NCI-H345 treated with DMSO at 0.1 percent for 48 hours (cell line): ENCODE results near the gene SLC12A6.
"Not testable (repeated sequence)": the region's sequence is repeated elsewhere in the genome, so short reads cannot be mapped to it uniquely, and the experiment has no call there.

Source experiments
- DNase-seq: peaks from one replicate; lab custom pipeline; 2025; ENCODE audit not compliant: unreplicated experiment; lab: John Stamatoyannopoulos, UW

Gene SLC12A6

GRCh38 chr15:34337557-34338306 lies at the start of gene SLC12A6:
Gene SLC12A6 (minus strand): TSS chr15:34337781. CDS start chr15:34336680, 1,101 bp downstream.
- DNase-seq, result peak; percentile 73

- not testable (repeated sequence) for DNase-seq
These were observed 44.4 kb upstream of the SLC12A6 start for GRCh38 chr15:34381829-34382521.

GRCh38 chr15:34380491-34380890 lies 42.9 kb upstream of the SLC12A6 start:
- not testable (repeated sequence) for DNase-seq

GRCh38 chr15:34376856-34377255 lies 39.3 kb upstream of the SLC12A6 start:
- DNase-seq, result no peak

GRCh38 chr15:34375541-34375940 lies 38.0 kb upstream of the SLC12A6 start:
- DNase-seq, result not testable (repeated sequence)

- no peak for DNase-seq
These were observed 37.2 kb upstream of the SLC12A6 start for GRCh38 chr15:34374816-34375215.

GRCh38 chr15:34373951-34374350 lies 36.4 kb upstream of the SLC12A6 start:
- no peak for DNase-seq

GRCh38 chr15:34370643-34371042 lies 33.1 kb upstream of the SLC12A6 start:
- no peak for DNase-seq

- no peak for DNase-seq
These were observed 32.5 kb upstream of the SLC12A6 start for GRCh38 chr15:34370129-34370528.

GRCh38 chr15:34367101-34368081 lies 29.8 kb upstream of the SLC12A6 start, which contains the start of gene LPCAT4:
Gene LPCAT4 (minus strand): TSS chr15:34367196. CDS start chr15:34367100, 96 bp downstream.
- DNase-seq, result peak; percentile 59

GRCh38 chr15:34366271-34367065 lies 28.9 kb upstream of the SLC12A6 start:
- peak; percentile 23 for DNase-seq

GRCh38 chr15:34365836-34366235 lies 28.3 kb upstream of the SLC12A6 start:
- no peak for DNase-seq

GRCh38 chr15:34365091-34365825 lies 27.7 kb upstream of the SLC12A6 start:
- no peak for DNase-seq

GRCh38 chr15:34364041-34364440 lies 26.5 kb upstream of the SLC12A6 start:
- no peak for DNase-seq

- no peak for DNase-seq
These were observed 24.6 kb upstream of the SLC12A6 start for GRCh38 chr15:34362047-34362773.

- no peak for DNase-seq
These were observed 23.7 kb upstream of the SLC12A6 start for GRCh38 chr15:34361278-34361677.

GRCh38 chr15:34360298-34360697 lies 22.7 kb upstream of the SLC12A6 start:
- DNase-seq, result no peak

GRCh38 chr15:34359416-34359815 lies 21.8 kb upstream of the SLC12A6 start:
- no peak for DNase-seq

- no peak for DNase-seq
These were observed 21.4 kb upstream of the SLC12A6 start for GRCh38 chr15:34358948-34359347.
